K562 (cell line): ENCODE results near the gene TVP23A. TPM values are rescaled to one million over a fixed set of nuclear protein-coding genes. Genes with fewer than 3 reads are reported as not detected.

ENCODE experiments used
- ATAC-seq: fragments of 200-7000 bp; cut with Tn5 transposase; 3 replicates; pipeline ENCODE4 v1.9.1; 2020; ENCODE audit warnings: moderate library complexity
- BruUV-seq: library from RNA; stranded (reverse); fragments of 400-500 nt; replicated peaks from 2 replicates; lab custom pipeline; 2021; lab: Mats Ljungman, UMichigan
- CTCF ChIA-PET: fragments of 300-600 bp; formaldehyde crosslinking; extraction: SDS; loops from one replicate; lab custom pipeline; 2021; ENCODE audit warnings: low intra/inter-chr PET ratio; lab: Yijun Ruan, JAX
- POLR2A ChIA-PET: fragments of 300-600, 350-650 bp; sonication (Branson Sonifier 250); formaldehyde crosslinking; extraction: SDS; loops from one replicate; lab custom pipeline; 2021; ENCODE audit warnings: antibody characterized with exemption, inconsistent platforms; lab: Yijun Ruan, JAX
- DNase-seq, 4 experiments: peaks; one replicate each; pipeline versions ENCODE4 v3.0.0 to v3.0.0-alpha.2; 2011 to 2018; ENCODE audit warnings: low spot score in 3 of 4, mixed read lengths in 3 of 4; ENCODE audit errors: extremely low read depth in 1 of 4
- FAIRE-seq: peaks from 2 replicates; lab custom pipeline; 2011; peaks lifted over from hg19 to GRCh38; lab: Jason Lieb, UNC
- H2AFZ ChIP-seq: 2 replicates; pipeline ENCODE4 v1.6.0; 2011; ENCODE audit warnings: low read depth, low read length, control low read depth, inconsistent platforms
- H3K27ac ChIP-seq: fragments of 200-600 bp; 3 replicates; pipeline ENCODE4 v1.8.0; 2011; ENCODE audit warnings: low read depth, mild to moderate bottlenecking, control low read depth, inconsistent platforms, low read length, moderate library complexity, mixed read lengths; ENCODE audit errors: extremely low read depth
- H3K27me3 ChIP-seq, 2 experiments: fragments of 300-600 bp in 1 of 2; 2 replicates in 1 of 2; 3 replicates in 1 of 2; pipeline versions ENCODE4 v1.6.0 to v1.8.0; 2011; ENCODE audit warnings: inconsistent platforms in 2 of 2, low read length in 2 of 2, mild to moderate bottlenecking in 1 of 2, mixed read lengths in 1 of 2, moderate library complexity in 1 of 2; ENCODE audit not compliant: control insufficient read depth in 2 of 2, insufficient read depth in 2 of 2
- H3K36me3 ChIP-seq: fragments of 300-600 bp; 3 replicates; pipeline ENCODE4 v1.8.0; 2011; ENCODE audit warnings: mild to moderate bottlenecking, low read length, inconsistent platforms; ENCODE audit not compliant: control insufficient read depth, insufficient read depth
- H3K4me1 ChIP-seq, 2 experiments: fragments of 200-600 bp in 1 of 2; replicated peaks in 1 of 2; 2 replicates in 1 of 2; 3 replicates in 1 of 2; pipeline versions ENCODE4 v1.5.1 to v1.8.0; 2011; ENCODE audit warnings: inconsistent platforms in 2 of 2, low read length in 2 of 2, mild to moderate bottlenecking in 1 of 2, mixed read lengths in 1 of 2, moderate library complexity in 1 of 2; ENCODE audit not compliant: control insufficient read depth in 2 of 2, insufficient read depth in 2 of 2
- H3K4me2 ChIP-seq: 2 replicates; pipeline ENCODE4 v1.6.1; 2011; ENCODE audit warnings: low read length, control low read depth, inconsistent platforms, mixed read lengths; ENCODE audit not compliant: insufficient read depth
- H3K4me3 ChIP-seq: fragments of 200-600 bp; sonication (generic), shearing (Covaris generic); 2 replicates; pipeline ENCODE4 v1.5.1; 2016; ENCODE audit warnings: control low read depth, inconsistent platforms
- H3K79me2 ChIP-seq: fragments of 200-600 bp; 3 replicates; pipeline ENCODE4 v1.8.0; 2011; ENCODE audit warnings: low read length, inconsistent platforms; ENCODE audit not compliant: control insufficient read depth, insufficient read depth
- H3K9ac ChIP-seq, 2 experiments: 2 replicates each; pipeline versions ENCODE4 v1.6.0 to v1.6.1; 2011; ENCODE audit warnings: low read depth in 2 of 2, low read length in 2 of 2, control low read depth in 1 of 2, inconsistent platforms in 1 of 2, mild to moderate bottlenecking in 1 of 2, mixed read lengths in 1 of 2; ENCODE audit not compliant: insufficient read depth in 1 of 2
- H3K9me1 ChIP-seq: one replicate; pipeline ENCODE4 v1.6.0; 2011; ENCODE audit warnings: inconsistent platforms, mild to moderate bottlenecking, low read length, moderate library complexity; ENCODE audit not compliant: control insufficient read depth, insufficient read depth
- H3K9me3 ChIP-seq: replicated peaks from 2 replicates; pipeline ENCODE4 v1.5.1; 2011; ENCODE audit warnings: low read depth, low read length, inconsistent platforms; ENCODE audit not compliant: control insufficient read depth, insufficient read depth
- H4K20me1 ChIP-seq: replicated peaks from 2 replicates; pipeline ENCODE4 v1.6.1; 2011; ENCODE audit warnings: low read length, inconsistent platforms, mixed read lengths; ENCODE audit not compliant: control insufficient read depth, insufficient read depth
- CEBPG ChIP-seq, 3 experiments: fragments of 200-800 bp in 1 of 3; sonication (Bioruptor generic) in 1 of 3; sonication (generic) in 1 of 3; formaldehyde crosslinking in 1 of 3; IDR thresholded peaks in 2 of 3; conservative IDR thresholded peaks in 1 of 3; 2 replicates each; pipeline versions ENCODE4 v1.6.1 to v1.8.0; 2016 to 2022; ENCODE audit warnings: missing compliant biosample characterization in 2 of 3, missing genetic modification characterization in 2 of 3, mild to moderate bottlenecking in 1 of 3, missing genetic modification reagents in 1 of 3
- FOXK1 ChIP-seq: sonication (generic); formaldehyde crosslinking; IDR thresholded peaks from 2 replicates; pipeline ENCODE4 v1.8.0; 2022; ENCODE audit warnings: missing genetic modification reagents, mild to moderate bottlenecking, borderline replicate concordance
- MTA2 ChIP-seq: fragments of 450-650 bp; IDR thresholded peaks from 2 replicates; pipeline ENCODE4 v1.6.1; 2016; ENCODE audit warnings: low read depth
- RAD51 ChIP-seq: fragments of 450-650 bp; IDR thresholded peaks from 2 replicates; pipeline ENCODE4 v1.7.1; 2016; ENCODE audit warnings: low read depth, mild to moderate bottlenecking, borderline replicate concordance
- WGBS: fragments of 100-300 bp; shearing (Covaris generic); methylation state at CpG from one replicate; pipeline ENCODE4 v1.1.6; 2016; ENCODE audit warnings: low coverage, mixed read lengths; ENCODE audit not compliant: insufficient coverage; ENCODE audit errors: missing lambda C conversion rate; 5-methylcytosine and 5-hydroxymethylcytosine counted together
- in situ Hi-C: fragments of 300-500 bp; cut with MboI; formaldehyde crosslinking; loops from 4 replicates; pipeline ENCODE4 v1.15.0; 2018; ENCODE audit warnings: inconsistent platforms, mixed read lengths
- intact Hi-C: fragments of 100-400 bp; cut with micrococcal nuclease; formaldehyde crosslinking; loops from 2 replicates; pipeline ENCODE4 v1.14.2; 2022
- polyA plus RNA-seq, 8 experiments: library from polyadenylated mRNA; depleted of rRNA in 4 of 8; stranded (reverse) in 5 of 8; unstranded in 3 of 8; fragments of >200 nt; fragmentation: Nextera tagmentation in 2 of 8; fragmentation: Illumina TruSeq in 1 of 8; extraction: Ambion mirVana in 2 of 8; extraction: Trizol in 1 of 8; gene quantifications; 2 replicates each; pipeline versions ENCODE4 v1.2.1 to v1.2.3, GENCODE V29; 2011 to 2014; ENCODE audit warnings: inconsistent platforms in 1 of 8, missing spikeins in 1 of 8
- total RNA-seq, 7 experiments: library from RNA; depleted of rRNA in 6 of 7; stranded (reverse); fragments of >200 nt in 6 of 7; fragmentation: Illumina TruSeq in 2 of 7; extraction: Trizol in 2 of 7; gene quantifications; 2 replicates each; pipeline versions ENCODE4 v1.2.1 to v1.2.3, GENCODE V29; 2011 to 2021; ENCODE audit warnings: low replicate concordance in 1 of 7

TVP23A gene
- total and polyA plus RNA-seq, 9 of the 15 experiments (the other 6 are each of a cell fraction or from before 2014, with no cell fraction given) = 0.04 to 0.77 (median 0.10) TPM; not detected in 3

DNA sequence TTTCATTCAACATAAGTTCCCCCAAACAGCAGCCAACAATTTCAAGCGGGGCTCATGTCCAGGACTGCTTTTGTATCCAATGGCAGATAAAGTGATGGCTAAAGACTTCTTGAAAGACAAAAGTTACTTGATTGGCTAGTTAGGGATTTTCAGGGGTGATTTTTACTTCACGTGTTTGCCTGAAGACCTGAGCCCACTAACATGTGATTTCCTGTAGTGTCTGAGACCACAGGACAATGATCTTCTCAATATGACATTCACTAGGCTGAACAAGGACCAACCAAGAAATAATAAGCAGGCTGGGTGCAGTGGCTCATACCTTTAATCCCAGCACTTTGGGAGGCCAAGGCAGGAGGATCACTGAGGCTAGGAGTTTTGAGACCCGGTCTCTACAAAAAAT, 10.4 kb downstream of the TVP23A start:
- Histone ChIP-seq H2AFZ (no peak overlapping the region), H3K4me3 (no peak overlapping the region), H4K20me1 (no peaks in the 10 kb centered on the region), H3K9me3 (no peaks in the 10 kb centered on the region), H3K4me1 (no peaks in the 10 kb centered on the region), H3K27me3 (peaks cover 9 to 56% of the 10 kb centered on the region in 2 experiments; a peak in 4 of 5 replicates), H3K4me2 (no peak overlapping the region), H3K27ac (no peak overlapping the region), H3K9me1 (no peaks in the 10 kb centered on the region), H3K36me3 (no peaks in the 10 kb centered on the region), H3K79me2 (no peaks in the 10 kb centered on the region), H3K9ac (no peak overlapping the region)
- ATAC-seq (no peak), DNase-seq (no peak), FAIRE-seq (no peak)
- 0% methylated on average over 3 of the region's 3 CpGs for WGBS
- CTCF ChIA-PET = no interaction called here
- POLR2A ChIA-PET = interaction anchor here (0.6 to 1.1 kb wide), 2 partner anchors 9 to 18 kb away, joined by 3 to 5 read pairs; no protein-coding TSS in a partner anchor
- no TSS peak for BruUV-seq
- TF ChIP-seq FOXK1 (CRISPR knock-in tag) = no peak
- intact Hi-C loops = no loop called here
- in situ Hi-C loops = no loop called here

- Histone ChIP-seq H3K4me3 (no peak overlapping the region), H3K36me3 (no peaks in the 10 kb centered on the region), H3K79me2 (no peaks in the 10 kb centered on the region), H3K27ac (no peak overlapping the region), H4K20me1 (no peaks in the 10 kb centered on the region), H3K9me3 (no peaks in the 10 kb centered on the region), H3K9me1 (no peaks in the 10 kb centered on the region), H2AFZ (no peak overlapping the region), H3K4me1 (no peaks in the 10 kb centered on the region), H3K4me2 (no peak overlapping the region), H3K9ac (no peak overlapping the region), H3K27me3 (peaks cover 12 to 62% of the 10 kb centered on the region in 2 experiments; a peak in 4 of 5 replicates)
- CTCF ChIA-PET = no interaction called here
- BruUV-seq = no TSS peak
- DNase-seq = no peak
- intact Hi-C loops (no loop called here), in situ Hi-C loops (no loop called here)
- WGBS = 11% methylated on average over 6 of the region's 6 CpGs
- FAIRE-seq = no peak
- TF ChIP-seq RAD51 (no peak), MTA2 (no peak), CEBPG (CRISPR knock-in tag; IDR thresholded peaks at IDR 0.05) (no peak), CEBPG (tag; conservative IDR thresholded peaks at IDR 0.05 in 1 of 2, IDR thresholded peaks at IDR 0.05 in 1 of 2) (0 out of 4 replicates have a peak, but pooled peaks of 1 of the 2 experiments have one; percentile 18)
- no peak for ATAC-seq
- POLR2A ChIA-PET = no interaction called here
These were observed 11.9 kb downstream of the TVP23A start for GRCh38 chr16:10806698-10807097.
